ENCODE results near the gene CHAMP1.
"Not testable (repeated sequence)": the region's sequence is repeated elsewhere in the genome, so short reads cannot be mapped to it uniquely, and the experiment has no call there.

GRCh38 chr13:114333881-114334280, 19.6 kb downstream of the CHAMP1 start:
- TF ChIP-seq CTCF (conservative IDR thresholded peaks at IDR 0.05; ENCODE audit: low read depth, low read length); BHLHE40 (IDR thresholded peaks at IDR 0.05; ENCODE audit: low read depth, low read length); RFX5 (IDR thresholded peaks at IDR 0.05; ENCODE audit: low read depth, low read length); CHD1 (IDR thresholded peaks at IDR 0.05; ENCODE audit: low read depth, low read length); POLR2A (IDR thresholded peaks at IDR 0.05; ENCODE audit: low read depth, low read length); RCOR1 (IDR thresholded peaks at IDR 0.05; ENCODE audit: insufficient replicate concordance, low read length); FOS (IDR thresholded peaks at IDR 0.05; ENCODE audit: low read depth, low read length); USF2 (IDR thresholded peaks at IDR 0.05; ENCODE audit: low read depth, low read length); CEBPB (IDR thresholded peaks at IDR 0.05; ENCODE audit: low read depth, low read length); ELK1 (IDR thresholded peaks at IDR 0.05; ENCODE audit: borderline replicate concordance, low read depth, low read length); MAZ (IDR thresholded peaks at IDR 0.05; ENCODE audit: borderline replicate concordance, low read depth, low read length): not testable (repeated sequence)

Data from IMR-90 (cell line).